Renal cortex interstitium (tissue), 11 donors: ENCODE results near the gene CCDC102A. TPM values are rescaled to one million over a fixed set of nuclear protein-coding genes. Genes with fewer than 3 reads are reported as not detected.

Experiments
- DNase-seq, 11 donors: peaks; one replicate each; pipeline ENCODE4 v3.0.0-alpha.2; 2013; ENCODE audit warnings: low read depth in 9 of 11, low spot score in 4 of 11; ENCODE audit errors: extremely low read depth in 1 of 11
- polyA plus RNA-seq, 3 donors: library from polyadenylated mRNA; unstranded; fragments of 120-200 nt; gene quantifications; one replicate each; pipeline ENCODE4 v1.2.1, GENCODE V29; 2013; ENCODE audit not compliant: insufficient read length in 3 of 3

The CCDC102A gene
- polyA plus RNA-seq, 3 donors, result 13.7 to 21.6 (median 17.9) TPM

- no peak for DNase-seq
Observed at GRCh38 chr16:57486858-57487834, 49.2 kb downstream of the CCDC102A start.

GRCh38 chr16:57485916-57486857 lies 50.2 kb downstream of the CCDC102A start, which contains the start of gene DOK4:
TSS of gene DOK4 (minus strand) at chr16:57486493. CDS start at chr16:57479507, 6,986 bp downstream.
- peak in 3 of 11 donors; percentile 65 to 70 (median 67) for DNase-seq

- no peak for DNase-seq
Observed at GRCh38 chr16:57485091-57485915, 51.1 kb downstream of the CCDC102A start.

DNA sequence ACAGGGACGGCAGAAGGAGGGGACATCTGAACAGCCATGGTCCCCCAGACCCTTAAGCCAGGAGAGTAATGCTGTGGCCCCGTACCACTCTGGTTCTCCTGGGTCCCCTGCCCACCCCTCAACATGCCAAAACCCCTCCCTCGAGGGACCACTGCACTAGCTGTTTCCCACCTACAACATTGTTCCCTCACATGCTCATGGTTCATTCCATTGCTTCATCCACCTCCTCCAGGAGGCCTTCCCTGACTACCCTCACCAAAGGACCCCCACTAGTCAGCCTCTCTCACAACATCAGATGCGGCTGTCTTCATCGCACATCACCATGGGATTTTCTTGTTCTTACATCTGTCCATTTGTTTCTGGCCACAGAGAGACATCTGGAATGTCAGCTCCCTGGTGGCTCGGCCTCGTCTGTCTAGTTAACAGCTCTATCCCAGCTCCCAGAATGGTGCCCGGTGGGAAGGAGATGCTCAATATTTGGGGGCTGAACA lies 51.8 kb downstream of the CCDC102A start:
- no peak for DNase-seq

DNA sequence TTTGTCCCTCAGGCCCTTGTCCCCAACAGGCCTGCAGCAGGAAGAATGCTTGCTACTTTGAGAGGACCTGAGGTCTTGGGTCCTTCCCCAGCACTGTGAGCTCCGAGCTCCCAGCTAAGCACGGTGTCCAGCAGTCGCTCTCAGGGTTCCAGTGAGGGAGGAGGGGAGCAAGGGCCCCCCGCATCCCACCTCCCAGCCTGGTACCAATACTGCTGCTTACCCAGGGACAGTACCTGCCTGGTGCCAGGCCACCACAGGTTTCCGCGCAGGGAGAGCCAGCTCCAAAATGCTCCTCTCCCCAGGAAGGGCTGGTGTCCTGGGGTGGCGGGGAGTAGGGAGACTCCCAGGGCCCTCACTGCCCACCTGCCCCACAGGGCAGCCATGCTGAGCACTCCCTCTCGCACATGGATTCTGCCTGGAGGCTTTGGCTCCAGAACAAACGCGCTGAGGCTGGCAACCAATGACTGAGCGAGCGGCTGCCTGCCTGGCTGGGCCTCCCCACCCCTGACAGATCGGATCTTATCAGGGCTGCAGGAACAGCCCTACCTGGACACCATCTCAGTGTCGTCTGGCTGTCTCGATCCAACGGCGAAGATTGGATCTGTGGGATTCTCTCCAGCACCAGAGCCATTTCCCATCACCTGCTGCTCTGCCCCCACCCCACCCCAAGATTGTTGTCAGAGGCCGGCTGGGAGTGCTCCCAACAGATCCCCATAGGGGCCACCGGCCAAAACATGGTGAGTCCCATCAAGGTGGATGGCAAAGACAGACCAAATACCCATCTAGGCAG lies 52.5 kb downstream of the CCDC102A start:
- no peak for DNase-seq

- no peak for DNase-seq
Observed at GRCh38 chr16:57482845-57483545, 53.4 kb downstream of the CCDC102A start.

- DNase-seq, result no peak
Observed at GRCh38 chr16:57481421-57481820, 55.0 kb downstream of the CCDC102A start.

DNA sequence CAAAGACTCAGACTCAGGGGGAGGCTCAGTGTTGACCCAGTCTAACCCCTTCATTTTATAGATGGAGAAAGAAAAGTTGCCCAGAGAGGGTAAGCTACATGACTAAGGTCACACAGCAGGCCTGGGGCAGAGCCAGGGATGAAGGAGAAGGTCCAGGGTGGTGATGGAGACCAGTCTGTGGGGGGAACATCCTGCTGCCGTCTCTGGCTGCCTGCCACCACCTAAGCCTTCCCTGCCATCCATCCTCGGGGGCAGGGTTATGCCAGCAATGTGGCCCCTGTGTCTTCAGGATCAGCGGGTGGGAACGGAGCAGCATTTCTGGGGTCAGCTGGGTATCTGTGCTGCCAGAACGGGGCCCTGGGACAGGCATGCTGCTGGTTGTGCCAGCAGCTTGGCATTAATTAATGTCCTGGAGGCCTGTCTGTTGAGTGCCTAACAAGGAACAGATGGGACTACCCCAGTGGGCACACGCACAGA lies 55.6 kb downstream of the CCDC102A start:
- DNase-seq, result no peak

DNA sequence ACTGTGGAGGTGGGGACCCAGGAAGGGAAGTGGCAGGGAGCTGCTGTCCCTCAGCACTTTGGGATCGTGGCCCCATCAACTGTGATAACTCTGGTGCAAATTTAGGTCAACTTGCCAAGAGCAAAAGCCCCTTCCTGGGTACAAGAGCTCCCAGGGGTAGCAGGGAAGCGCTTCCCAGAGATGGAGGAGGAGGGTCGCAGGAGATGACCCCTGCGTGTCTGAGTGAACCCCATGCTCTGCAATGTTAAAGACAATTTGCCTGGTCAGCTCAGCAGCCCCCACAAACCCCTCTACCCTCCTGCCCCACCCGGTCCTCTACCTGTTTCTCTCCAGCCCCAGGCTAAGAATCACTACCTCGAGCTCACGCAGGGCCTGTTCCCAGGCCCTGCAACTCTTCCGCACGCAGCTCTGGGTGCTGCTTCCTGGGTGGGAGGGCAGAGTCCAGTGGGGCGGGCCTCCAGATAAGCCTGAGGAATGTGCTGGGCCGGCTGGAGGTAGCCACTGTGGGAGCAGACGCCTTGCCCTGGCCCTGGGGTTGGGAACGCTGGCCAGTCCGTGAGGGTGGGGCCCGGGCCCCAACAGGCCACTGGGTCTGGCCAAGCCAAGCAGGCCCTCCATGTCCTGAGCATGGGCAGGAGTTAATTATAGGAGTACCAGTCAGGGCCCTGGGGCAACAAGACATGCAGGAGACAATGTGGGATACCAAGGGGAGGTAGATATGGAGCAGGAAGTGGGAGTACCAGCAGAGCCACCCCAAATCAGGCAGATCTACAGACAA lies 56.2 kb downstream of the CCDC102A start:
- DNase-seq, result no peak

GRCh38 chr16:57479205-57479975 lies 57.0 kb downstream of the CCDC102A start:
- no peak for DNase-seq

DNA sequence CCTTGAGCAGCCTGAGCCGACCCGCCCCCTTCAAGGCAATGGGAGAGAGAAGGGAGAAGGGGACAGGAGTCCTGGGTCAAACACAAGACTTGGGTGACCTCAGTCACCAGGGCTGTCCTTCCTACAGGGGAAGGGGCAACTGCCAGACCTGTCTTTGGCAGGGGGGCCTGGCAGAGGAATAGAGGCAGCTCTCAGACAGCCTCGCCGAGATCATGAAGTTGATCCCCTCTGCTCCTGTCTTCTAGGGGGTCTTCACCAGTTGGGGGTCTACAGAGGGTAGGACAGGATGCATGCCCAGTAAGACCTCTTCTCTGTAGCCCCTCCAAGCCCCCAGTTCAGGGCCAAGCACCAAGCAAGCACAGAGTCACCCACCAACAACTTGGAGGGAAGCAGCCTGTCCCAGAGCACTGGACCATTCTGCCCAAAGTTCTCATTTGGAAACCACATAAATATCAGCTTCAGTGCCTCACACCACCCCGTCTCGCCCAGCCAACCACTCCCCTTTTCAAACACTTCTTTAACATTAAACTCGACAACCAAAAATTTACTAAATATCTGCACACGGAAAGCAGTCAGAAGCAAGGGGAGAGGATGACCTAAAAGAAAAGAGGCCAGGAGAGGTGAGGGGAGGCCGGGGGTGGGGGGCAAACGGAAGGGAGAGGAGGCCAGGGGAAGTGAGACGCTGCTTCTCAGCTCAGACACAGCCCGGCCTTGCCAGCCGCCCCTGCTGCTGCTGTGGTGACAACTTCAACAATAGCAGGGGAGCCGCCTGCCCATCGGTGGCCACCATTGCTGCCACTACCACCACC lies 57.8 kb downstream of the CCDC102A start:
- DNase-seq, result no peak

DNA sequence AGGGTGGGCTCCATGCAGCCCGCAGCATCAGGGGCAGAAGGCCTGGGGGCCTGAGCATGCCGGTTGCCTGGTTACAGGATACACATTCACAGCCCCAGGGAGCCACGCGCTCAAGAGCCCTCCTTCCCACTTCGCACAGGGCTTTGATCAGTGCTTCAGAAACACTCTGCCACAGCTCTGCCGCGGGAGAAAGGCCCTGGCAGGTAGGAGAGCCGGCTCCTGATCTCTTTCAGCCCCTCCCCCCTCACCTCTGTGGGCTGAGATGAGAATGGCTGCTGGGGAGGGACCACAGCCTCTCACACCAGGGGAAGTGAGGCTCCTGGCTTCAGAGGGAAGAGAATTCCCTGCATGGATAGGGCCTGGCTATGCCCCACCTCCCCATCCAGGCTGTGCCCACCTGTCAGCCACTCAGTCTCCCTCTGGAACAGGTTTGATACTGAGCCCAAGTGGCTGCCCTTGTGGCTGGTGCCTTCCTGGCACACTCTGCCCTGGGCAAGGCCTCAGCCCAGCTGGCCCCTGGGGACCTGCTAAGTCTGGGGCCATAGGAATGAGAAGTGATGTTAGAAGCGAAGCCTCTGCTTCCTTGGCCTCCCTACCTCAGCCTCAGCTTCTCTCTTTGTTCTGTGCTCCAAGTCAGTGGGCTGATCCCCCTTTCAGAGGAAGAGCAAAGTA lies 58.7 kb downstream of the CCDC102A start:
- no peak for DNase-seq

DNA sequence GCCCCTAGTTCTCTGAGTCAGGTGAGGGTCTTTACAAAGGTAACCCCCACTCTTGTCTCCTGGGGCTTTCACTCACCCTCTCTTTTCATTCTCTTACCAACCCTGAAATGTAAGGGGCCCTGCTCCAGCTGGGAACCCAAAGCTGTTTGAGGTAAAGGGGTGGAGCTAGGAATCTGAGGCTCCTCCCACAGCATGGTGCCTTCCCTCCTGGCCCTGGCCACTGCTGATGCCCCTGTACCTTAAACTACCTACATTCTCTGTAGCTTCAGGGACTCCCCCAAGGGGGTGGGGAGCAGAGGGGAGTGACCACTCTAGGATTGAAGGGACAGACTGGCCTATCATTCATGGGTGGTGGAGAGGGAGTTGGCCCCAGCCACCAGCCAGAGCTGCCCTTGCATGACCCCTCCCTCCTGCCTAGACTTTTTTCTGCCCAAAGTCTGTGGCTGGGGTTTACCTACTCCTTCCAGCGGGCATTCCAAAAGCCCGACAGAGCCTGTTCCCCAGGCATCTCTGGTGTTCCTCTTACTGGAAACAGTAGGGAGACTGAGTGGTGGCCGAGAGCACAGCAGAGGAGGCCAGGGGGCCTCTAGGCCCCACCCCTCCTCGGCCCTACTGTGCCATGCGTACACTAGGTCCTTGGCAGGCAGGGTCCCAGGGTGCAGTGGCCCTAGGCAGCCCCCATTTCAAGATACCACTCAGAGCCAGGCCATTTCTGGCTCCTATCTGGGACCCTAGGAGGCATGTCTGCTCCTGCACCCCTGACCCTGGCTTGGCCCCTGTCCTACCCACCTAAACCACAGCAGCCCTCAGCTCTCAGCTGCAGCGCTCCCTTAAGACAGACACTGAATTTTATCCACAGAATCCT lies 59.6 kb downstream of the CCDC102A start:
- no peak for DNase-seq
